ENCODE measurements around the gene MSANTD3. TPM values are rescaled to one million over a fixed set of nuclear protein-coding genes. Genes with fewer than 3 reads are reported as not detected.

Gene MSANTD3
- total and polyA plus RNA-seq, 7 donors: 15.2 to 59.4 (median 25.6) TPM

DNA sequence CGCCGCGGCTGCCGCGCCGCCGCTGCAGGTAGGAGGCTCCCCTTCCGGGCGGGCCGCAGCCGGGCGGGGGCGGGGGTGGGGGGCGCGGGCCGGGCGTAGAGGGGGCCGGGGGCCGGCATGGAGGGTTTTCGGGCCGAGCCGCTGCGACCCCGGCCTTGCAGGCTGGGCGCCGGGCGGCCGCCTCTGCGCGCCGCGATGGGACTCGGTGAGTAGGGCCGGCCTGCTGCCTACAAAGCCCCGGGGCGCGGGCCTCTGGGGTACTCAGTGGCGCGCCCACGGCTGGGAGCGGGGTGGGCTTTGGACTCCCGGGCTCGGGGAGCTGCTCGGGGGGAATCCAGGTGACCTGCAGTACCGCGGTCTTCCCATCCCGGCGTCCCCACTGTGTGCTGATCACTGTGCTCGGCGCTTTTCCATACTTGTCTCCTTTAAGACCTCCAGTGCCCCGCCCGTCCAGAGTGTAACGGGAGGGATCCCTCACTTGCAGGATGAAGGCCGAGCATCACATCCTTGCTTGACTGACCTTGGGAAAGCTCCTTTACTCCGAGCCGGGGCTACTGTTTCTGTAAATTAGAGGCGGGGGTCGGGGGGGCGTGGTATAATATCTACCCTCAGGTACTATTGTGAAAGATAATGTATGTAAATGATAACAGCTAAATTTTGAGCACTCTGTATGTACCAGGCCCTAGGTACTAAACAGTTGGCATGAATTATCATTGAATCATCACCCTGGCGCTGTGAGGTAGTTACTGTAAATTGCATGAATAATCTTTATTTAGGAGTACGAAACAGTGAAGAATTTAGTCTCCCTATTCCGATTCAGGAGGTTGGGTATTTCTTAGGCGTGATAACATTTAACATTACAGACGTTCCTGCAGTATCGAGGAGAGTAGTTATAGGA is 672 bp downstream of the MSANTD3 start:
- Histone ChIP-seq H3K4me1 (peaks cover 40% of the 10 kb centered on the region), H3K36me3 (ENCODE audit: insufficient read depth in 1 of 2, low read depth in 1 of 2) (no peaks in the 10 kb centered on the region), H3K27ac (peak overlapping the region; percentile 91), H3K4me3 (peak overlapping the region; percentile 92), H3K27me3 (ENCODE audit: insufficient read depth in 3 of 3, low read length in 2 of 3) (no peaks in the 10 kb centered on the region), H3K9me3 (no peaks in the 10 kb centered on the region)
- DNase-seq (peak; percentile 54 to 66), ATAC-seq (peak; percentile 46 to 69 (median 48))
- WGBS, 3 donors: 4 to 8% (median 7%) methylated on average over 39 to 64 of the region's 65 CpGs
- TF ChIP-seq, protein P1, sequence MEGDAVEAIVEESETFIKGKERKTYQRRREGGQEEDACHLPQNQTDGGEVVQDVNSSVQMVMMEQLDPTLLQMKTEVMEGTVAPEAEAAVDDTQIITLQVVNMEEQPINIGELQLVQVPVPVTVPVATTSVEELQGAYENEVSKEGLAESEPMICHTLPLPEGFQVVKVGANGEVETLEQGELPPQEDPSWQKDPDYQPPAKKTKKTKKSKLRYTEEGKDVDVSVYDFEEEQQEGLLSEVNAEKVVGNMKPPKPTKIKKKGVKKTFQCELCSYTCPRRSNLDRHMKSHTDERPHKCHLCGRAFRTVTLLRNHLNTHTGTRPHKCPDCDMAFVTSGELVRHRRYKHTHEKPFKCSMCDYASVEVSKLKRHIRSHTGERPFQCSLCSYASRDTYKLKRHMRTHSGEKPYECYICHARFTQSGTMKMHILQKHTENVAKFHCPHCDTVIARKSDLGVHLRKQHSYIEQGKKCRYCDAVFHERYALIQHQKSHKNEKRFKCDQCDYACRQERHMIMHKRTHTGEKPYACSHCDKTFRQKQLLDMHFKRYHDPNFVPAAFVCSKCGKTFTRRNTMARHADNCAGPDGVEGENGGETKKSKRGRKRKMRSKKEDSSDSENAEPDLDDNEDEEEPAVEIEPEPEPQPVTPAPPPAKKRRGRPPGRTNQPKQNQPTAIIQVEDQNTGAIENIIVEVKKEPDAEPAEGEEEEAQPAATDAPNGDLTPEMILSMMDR (IDR thresholded peaks at IDR 0.05): no peak
- intact Hi-C loops (cut with DNase I): loop anchor here in 1 of 2 donors (5.0 kb wide), 3 partner anchors 45 to 170 kb away; partner anchors contain the start of genes TEX10 and TMEFF1

DNA sequence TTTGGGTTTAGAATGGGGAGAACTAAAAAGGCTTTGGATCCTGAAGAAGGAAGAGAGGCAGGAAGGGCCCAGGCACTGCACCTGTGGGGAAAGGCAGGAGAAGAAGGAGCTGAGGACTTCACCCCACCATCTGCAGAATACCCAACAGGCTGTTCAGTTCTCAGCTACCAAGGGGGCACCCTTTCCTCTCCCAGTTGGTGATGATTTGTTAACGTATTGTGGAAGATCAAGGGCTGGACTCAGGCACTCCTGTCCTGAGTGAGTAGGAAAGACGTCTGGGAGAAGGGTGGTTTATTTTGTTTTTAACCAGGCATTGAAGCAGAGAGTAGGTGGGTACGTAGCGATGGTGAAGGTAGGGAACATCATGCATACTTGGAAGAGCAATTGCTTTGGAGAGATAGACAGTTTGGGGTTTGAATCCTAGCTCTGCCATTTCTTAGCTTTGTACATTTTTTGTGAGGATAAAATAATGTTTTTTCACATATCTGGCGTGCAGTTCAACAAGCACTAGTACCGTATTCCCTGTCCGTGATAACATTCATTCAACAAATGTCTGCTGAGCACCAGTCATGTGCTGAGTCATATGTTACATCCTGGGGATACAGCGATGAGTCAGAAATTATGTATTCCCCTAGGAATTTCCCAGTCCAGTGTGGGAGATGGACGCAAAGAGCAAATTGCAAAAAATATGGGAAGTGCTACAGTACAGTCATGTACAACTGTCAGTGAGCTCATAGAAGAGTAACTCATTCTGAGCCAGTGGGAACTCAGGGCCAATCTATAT is 2.1 kb downstream of the MSANTD3 start:
- TF ChIP-seq, protein P1 (IDR thresholded peaks at IDR 0.05): no peak
- Histone ChIP-seq H3K4me1 (peaks cover 45% of the 10 kb centered on the region), H3K27ac (peak overlapping the region; percentile 91), H3K9me3 (no peaks in the 10 kb centered on the region), H3K27me3 (ENCODE audit: insufficient read depth in 3 of 3, low read length in 2 of 3) (no peaks in the 10 kb centered on the region), H3K36me3 (ENCODE audit: insufficient read depth in 1 of 2, low read depth in 1 of 2) (no peaks in the 10 kb centered on the region), H3K4me3 (peak overlapping the region; percentile 92)
- ATAC-seq (peak; percentile 42 to 88 (median 55)), DNase-seq (no peak)
- WGBS, 3 donors: 55 to 64% (median 58%) methylated on average over 9 of the region's 9 CpGs
- intact Hi-C loops (cut with DNase I): loop anchor here in 1 of 2 donors (5.0 kb wide), 3 partner anchors 43 to 168 kb away; partner anchors contain the start of genes TEX10 and TMEFF1

DNA sequence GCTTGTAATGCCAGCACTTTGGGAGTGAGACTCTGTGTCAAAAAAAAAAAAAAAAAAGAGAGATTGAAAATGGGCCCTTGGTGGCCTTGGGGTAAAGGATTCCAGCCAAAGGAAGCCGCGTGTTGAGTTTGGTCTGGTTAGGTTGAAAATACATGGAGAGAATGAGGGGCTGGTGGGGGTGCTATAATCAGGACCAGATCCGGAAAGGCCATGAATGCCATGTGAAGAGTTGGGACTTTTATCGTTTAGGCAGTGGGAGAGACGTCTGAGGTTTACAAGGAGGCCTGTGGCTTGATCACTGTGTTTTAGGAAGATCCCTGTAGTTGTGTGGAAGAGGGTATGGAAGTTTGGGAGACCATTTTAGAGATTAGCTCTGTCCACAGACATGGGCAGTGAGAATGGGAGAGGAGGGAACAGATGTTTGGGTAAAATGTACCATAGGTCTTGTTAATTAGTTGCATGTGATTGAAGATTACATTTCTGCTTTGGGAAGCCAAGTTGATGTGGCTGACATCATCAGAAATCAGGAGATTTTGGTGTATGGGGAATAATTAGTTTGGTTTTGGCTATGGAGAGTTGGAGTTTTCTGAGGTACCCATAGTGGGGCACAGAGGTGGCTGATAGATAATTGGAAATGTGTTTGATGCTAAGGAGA is 3.5 kb downstream of the MSANTD3 start:
- DNase-seq (no peak), ATAC-seq (no peak)
- H3K4me1 ChIP-seq: peaks cover 45% of the 10 kb centered on the region
- H3K36me3 ChIP-seq (ENCODE audit: insufficient read depth in 1 of 2, low read depth in 1 of 2): no peaks in the 10 kb centered on the region
- no peaks in the 10 kb centered on the region for H3K9me3 ChIP-seq
- WGBS, 3 donors: 91 to 94% (median 94%) methylated on average over 5 of the region's 5 CpGs
- TF ChIP-seq, protein P1 (IDR thresholded peaks at IDR 0.05): no peak
- no peaks in the 10 kb centered on the region for H3K27me3 ChIP-seq (ENCODE audit: insufficient read depth in 3 of 3, low read length in 2 of 3)
- intact Hi-C loops (cut with DNase I): loop anchor here in 1 of 2 donors (10.0 kb wide), 1 partner anchor 406 kb away; no protein-coding TSS in a partner anchor
- H3K4me3 ChIP-seq: no peak overlapping the region
- no peak overlapping the region for H3K27ac ChIP-seq

DNA sequence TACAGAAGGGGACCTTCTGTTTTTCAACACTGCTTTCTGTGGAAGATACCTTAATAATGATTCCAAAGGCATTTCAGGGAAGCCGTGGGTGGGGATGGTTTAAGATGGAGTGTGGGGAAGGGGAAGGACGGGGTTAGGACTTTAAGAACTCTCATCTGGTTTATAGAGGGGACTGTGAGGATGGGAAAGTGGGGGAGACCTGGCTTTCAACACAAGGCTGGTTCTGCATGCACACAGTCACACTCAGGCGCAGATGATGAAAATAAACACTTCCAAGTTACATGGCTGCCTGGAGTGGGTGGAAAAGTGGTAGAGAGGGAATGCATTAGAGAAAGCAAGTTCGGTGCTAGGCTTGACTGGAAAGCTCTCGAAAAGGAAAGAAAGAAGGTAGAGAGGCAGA is 4.9 kb downstream of the MSANTD3 start:
- Histone ChIP-seq H3K4me3 (no peak overlapping the region), H3K27me3 (ENCODE audit: insufficient read depth in 3 of 3, low read length in 2 of 3) (no peaks in the 10 kb centered on the region), H3K36me3 (ENCODE audit: insufficient read depth in 1 of 2, low read depth in 1 of 2) (no peaks in the 10 kb centered on the region), H3K9me3 (no peaks in the 10 kb centered on the region), H3K27ac (no peak overlapping the region), H3K4me1 (peaks cover 40% of the 10 kb centered on the region)
- intact Hi-C loops (cut with DNase I): loop anchor here in 1 of 2 donors (10.0 kb wide), 1 partner anchor 407 kb away; no protein-coding TSS in a partner anchor
- 92 to 95% (median 95%) methylated on average over 5 of the region's 5 CpGs for WGBS, 3 donors
- TF ChIP-seq, protein P1 (IDR thresholded peaks at IDR 0.05): no peak
- DNase-seq (no peak), ATAC-seq (no peak)
